OCI-LY1 (cell line): ENCODE results near the gene NOVA1.

Source experiments
- H2AFZ ChIP-seq: fragments of 200-600 bp; sonication (generic), shearing (Covaris generic); 2 replicates; pipeline ENCODE4 v1.6.0; 2014; ENCODE audit warnings: antibody characterized with exemption, mild to moderate bottlenecking, low read length
- H3F3A ChIP-seq: fragments of 200-600 bp; sonication (generic), shearing (Covaris generic); 2 replicates; pipeline ENCODE4 v1.6.0; 2014; ENCODE audit warnings: mild to moderate bottlenecking, antibody characterized with exemption, low read length, moderate library complexity; ENCODE audit not compliant: insufficient read depth
- H3K27ac ChIP-seq: fragments of 200-600 bp; sonication (generic); 2 replicates; pipeline ENCODE4 v1.5.1; 2014; ENCODE audit warnings: low read length, mixed run types, mild to moderate bottlenecking, low read depth; ENCODE audit not compliant: poor library complexity, severe bottlenecking
- H3K27me3 ChIP-seq: fragments of 200-600 bp; sonication (generic); 2 replicates; pipeline ENCODE4 v1.6.0; 2014; ENCODE audit warnings: antibody characterized with exemption, mild to moderate bottlenecking, low read length, moderate library complexity; ENCODE audit not compliant: insufficient read depth
- H3K36me3 ChIP-seq: fragments of 200-600 bp; sonication (generic); 2 replicates; pipeline ENCODE4 v1.6.1; 2014; ENCODE audit warnings: mild to moderate bottlenecking, antibody characterized with exemption, low read length, moderate library complexity, mixed read lengths; ENCODE audit not compliant: insufficient read depth
- H3K4me1 ChIP-seq: fragments of 200-600 bp; sonication (generic); 2 replicates; pipeline ENCODE4 v1.5.1; 2014; ENCODE audit warnings: mild to moderate bottlenecking, low read length, moderate library complexity; ENCODE audit not compliant: insufficient read depth, severe bottlenecking
- H3K4me2 ChIP-seq: fragments of 200-600 bp; sonication (generic), shearing (Covaris generic); 2 replicates; pipeline ENCODE4 v1.6.1; 2014; ENCODE audit warnings: low read length
- H3K4me3 ChIP-seq: fragments of 200-600 bp; sonication (generic); 2 replicates; pipeline ENCODE4 v1.5.1; 2014; ENCODE audit warnings: low read length, low read depth, mild to moderate bottlenecking, mixed read lengths; ENCODE audit not compliant: poor library complexity, severe bottlenecking
- H3K79me2 ChIP-seq: fragments of 200-600 bp; shearing (Covaris generic); 2 replicates; pipeline ENCODE4 v1.6.1; 2016; ENCODE audit warnings: mixed run types, low read length, mixed read lengths; ENCODE audit not compliant: insufficient read depth
- H3K9ac ChIP-seq: fragments of 200-600 bp; sonication (generic), shearing (Covaris generic); 2 replicates; pipeline ENCODE4 v1.6.1; 2014; ENCODE audit warnings: mild to moderate bottlenecking, low read length, mixed read lengths
- H3K9me2 ChIP-seq: fragments of 200-600 bp; sonication (generic), shearing (Covaris generic); 2 replicates; pipeline ENCODE4 v1.6.1; 2014; ENCODE audit warnings: low read depth, mild to moderate bottlenecking, low read length, mixed read lengths
- H3K9me3 ChIP-seq: fragments of 200-600 bp; shearing (Covaris generic); 2 replicates; pipeline ENCODE4 v1.6.1; 2014; ENCODE audit warnings: low read length, mixed read lengths
- H4K20me1 ChIP-seq: fragments of 200-600 bp; sonication (generic), shearing (Covaris generic); 2 replicates; pipeline ENCODE4 v1.6.0; 2016; ENCODE audit warnings: mild to moderate bottlenecking, low read length; ENCODE audit not compliant: insufficient read depth
- CTCF ChIP-seq: fragments of 200-600 bp; sonication (generic), shearing (Covaris generic); IDR thresholded peaks from 2 replicates; pipeline ENCODE4 v1.5.1; 2017; ENCODE audit warnings: mild to moderate bottlenecking, antibody characterized with exemption, low read length, moderate library complexity, mixed read lengths
- EZH2 ChIP-seq: fragments of 200-600 bp; sonication (generic), shearing (Covaris generic); IDR thresholded peaks from 2 replicates; pipeline ENCODE4 v1.8.0; 2017; ENCODE audit warnings: borderline replicate concordance, mixed run types, mild to moderate bottlenecking, antibody characterized with exemption, low read length, moderate library complexity, mixed read lengths

The NOVA1 gene

GRCh38 chr14:26598672-26599131 is 869 bp upstream of the NOVA1 start:
- H3F3A ChIP-seq, result no peaks in the 10 kb centered on the region
- H3K36me3 ChIP-seq, result no peaks in the 10 kb centered on the region
- no peaks in the 10 kb centered on the region for H3K79me2 ChIP-seq
- TF ChIP-seq EZH2 (no peak), CTCF (no peak)
- H3K9ac ChIP-seq, result no peak overlapping the region
- no peak overlapping the region for H3K4me2 ChIP-seq
- H2AFZ ChIP-seq, result no peak overlapping the region
- H3K27me3 ChIP-seq, result no peaks in the 10 kb centered on the region
- no peak overlapping the region for H3K27ac ChIP-seq
- H4K20me1 ChIP-seq, result no peaks in the 10 kb centered on the region
- no peak overlapping the region for H3K4me3 ChIP-seq
- no peaks in the 10 kb centered on the region for H3K4me1 ChIP-seq
- no peaks in the 10 kb centered on the region for H3K9me3 ChIP-seq
- H3K9me2 ChIP-seq, result no peaks in the 10 kb centered on the region

- Histone ChIP-seq H3K4me1 (no peaks in the 10 kb centered on the region), H3K9me2 (no peaks in the 10 kb centered on the region)
Measured at GRCh38 chr14:26598081-26598671, 343 bp upstream of the NOVA1 start.

GRCh38 chr14:26597071-26597588 is 703 bp downstream of the NOVA1 start:
- Histone ChIP-seq H3F3A (no peaks in the 10 kb centered on the region), H3K4me3 (no peak overlapping the region), H3K9me3 (no peaks in the 10 kb centered on the region), H4K20me1 (no peaks in the 10 kb centered on the region), H3K27me3 (no peaks in the 10 kb centered on the region), H3K79me2 (no peaks in the 10 kb centered on the region), H3K4me1 (no peaks in the 10 kb centered on the region), H3K4me2 (no peak overlapping the region), H3K27ac (no peak overlapping the region), H3K9me2 (no peaks in the 10 kb centered on the region), H3K36me3 (no peaks in the 10 kb centered on the region), H3K9ac (no peak overlapping the region), H2AFZ (no peak overlapping the region)
- TF ChIP-seq CTCF, result no peak
- no peak for TF ChIP-seq EZH2

More at GRCh38 chr14:26598081-26598671, 343 bp upstream of the NOVA1 start:
- Histone ChIP-seq H3K27me3 (no peaks in the 10 kb centered on the region), H4K20me1 (no peaks in the 10 kb centered on the region), H2AFZ (no peak overlapping the region), H3K36me3 (no peaks in the 10 kb centered on the region), H3K4me2 (no peak overlapping the region), H3K4me3 (no peak overlapping the region), H3F3A (no peaks in the 10 kb centered on the region), H3K79me2 (no peaks in the 10 kb centered on the region), H3K27ac (no peak overlapping the region), H3K9ac (no peak overlapping the region), H3K9me3 (no peaks in the 10 kb centered on the region)
- no peak for TF ChIP-seq EZH2
- no peak for TF ChIP-seq CTCF
